HG02798 (cell line): ENCODE results near the gene ZNF609.

Experiments
- ATAC-seq: cut with Tn5 transposase; IDR thresholded peaks from one replicate; pipeline ENCODE4 v1.9.1; 2021; ENCODE audit warnings: mild to moderate bottlenecking; ENCODE audit not compliant: unreplicated experiment, poor library complexity

The ZNF609 gene

GRCh38 chr15:64453689-64454037 lies 6.7 kb upstream of the ZNF609 start:
- ATAC-seq: no peak

- ATAC-seq: no peak
Measured at GRCh38 chr15:64454282-64454681, 6.1 kb upstream of the ZNF609 start.

- no peak for ATAC-seq
Measured at GRCh38 chr15:64455961-64456371, 4.4 kb upstream of the ZNF609 start.

- no peak for ATAC-seq
Measured at GRCh38 chr15:64456634-64457108, 3.7 kb upstream of the ZNF609 start.

GRCh38 chr15:64459066-64459781 lies 1.2 kb upstream of the ZNF609 start:
- ATAC-seq: no peak

- no peak for ATAC-seq
Measured at GRCh38 chr15:64460724-64461720, 644 bp downstream of the ZNF609 start.

GRCh38 chr15:64461721-64462162 lies 1.4 kb downstream of the ZNF609 start:
- ATAC-seq: no peak

- ATAC-seq: no peak
Measured at GRCh38 chr15:64462492-64462891, 2.1 kb downstream of the ZNF609 start.

- ATAC-seq: no peak
Measured at GRCh38 chr15:64464276-64465005, 4.1 kb downstream of the ZNF609 start.

GRCh38 chr15:64466408-64467141 lies 6.2 kb downstream of the ZNF609 start:
- no peak for ATAC-seq

- ATAC-seq: no peak
Measured at GRCh38 chr15:64472161-64472560, 11.8 kb downstream of the ZNF609 start.

GRCh38 chr15:64474846-64475245 lies 14.5 kb downstream of the ZNF609 start:
- ATAC-seq: no peak

- ATAC-seq: no peak
Measured at GRCh38 chr15:64476550-64476949, 16.2 kb downstream of the ZNF609 start.

GRCh38 chr15:64478863-64479262 lies 18.5 kb downstream of the ZNF609 start:
- ATAC-seq: no peak

- no peak for ATAC-seq
Measured at GRCh38 chr15:64480891-64481290, 20.5 kb downstream of the ZNF609 start.

GRCh38 chr15:64483749-64484148 lies 23.4 kb downstream of the ZNF609 start:
- no peak for ATAC-seq

- no peak for ATAC-seq
Measured at GRCh38 chr15:64485796-64486195, 25.4 kb downstream of the ZNF609 start.

GRCh38 chr15:64490598-64491259 lies 30.4 kb downstream of the ZNF609 start:
- ATAC-seq: no peak

GRCh38 chr15:64493641-64494040 lies 33.3 kb downstream of the ZNF609 start:
- no peak for ATAC-seq
